Prostate gland (tissue), 2 donors: Measurements from ENCODE around the gene GNAZ.

ENCODE experiments used
- POLR2A ChIP-seq: fragments of 450-650 bp; IDR thresholded peaks from one replicate; pipeline ENCODE4 v1.6.1; 2016; ENCODE audit warnings: antibody characterized with exemption, mild to moderate bottlenecking
- POLR2AphosphoS5 ChIP-seq: sonication (generic); formaldehyde crosslinking; IDR thresholded peaks from one replicate; pipeline ENCODE4 v1.6.1; 2017; ENCODE audit warnings: antibody characterized with exemption
- TF ChIP-seq, protein P1 (sequence below), 4 experiments: fragments of 200-600 bp in 2 of 4; fragments of 450-650 bp in 2 of 4; sonication (generic) in 2 of 4; IDR thresholded peaks; 1 replicate in 3 of 4; 2 replicates in 1 of 4; pipeline ENCODE4 v1.5.1; 2016 to 2019; ENCODE audit warnings: antibody characterized with exemption in 4 of 4, mild to moderate bottlenecking in 2 of 4, moderate library complexity in 2 of 4

DNA sequence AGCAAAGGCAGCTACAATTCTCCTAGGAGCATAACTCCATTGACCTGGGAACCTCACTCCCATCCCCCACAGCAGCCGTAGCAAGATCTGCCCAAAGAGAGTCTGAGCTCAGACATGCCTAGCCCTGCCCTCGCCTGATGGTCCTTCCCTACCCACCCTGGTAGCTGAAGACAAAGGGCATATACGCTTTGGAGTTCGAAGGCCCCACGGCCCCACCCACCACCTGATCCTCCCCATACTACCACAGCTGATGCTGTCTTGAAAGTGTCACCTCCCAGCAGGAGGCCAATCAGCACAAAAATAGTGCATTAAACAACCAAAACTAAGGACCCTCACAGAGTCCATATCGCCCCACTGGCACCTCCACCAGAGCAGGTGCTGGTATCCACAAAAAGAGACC, 22.6 kb upstream of the GNAZ start:
- TF ChIP-seq POLR2A (no peak), POLR2AphosphoS5 (no peak)
- TF ChIP-seq, protein P1, sequence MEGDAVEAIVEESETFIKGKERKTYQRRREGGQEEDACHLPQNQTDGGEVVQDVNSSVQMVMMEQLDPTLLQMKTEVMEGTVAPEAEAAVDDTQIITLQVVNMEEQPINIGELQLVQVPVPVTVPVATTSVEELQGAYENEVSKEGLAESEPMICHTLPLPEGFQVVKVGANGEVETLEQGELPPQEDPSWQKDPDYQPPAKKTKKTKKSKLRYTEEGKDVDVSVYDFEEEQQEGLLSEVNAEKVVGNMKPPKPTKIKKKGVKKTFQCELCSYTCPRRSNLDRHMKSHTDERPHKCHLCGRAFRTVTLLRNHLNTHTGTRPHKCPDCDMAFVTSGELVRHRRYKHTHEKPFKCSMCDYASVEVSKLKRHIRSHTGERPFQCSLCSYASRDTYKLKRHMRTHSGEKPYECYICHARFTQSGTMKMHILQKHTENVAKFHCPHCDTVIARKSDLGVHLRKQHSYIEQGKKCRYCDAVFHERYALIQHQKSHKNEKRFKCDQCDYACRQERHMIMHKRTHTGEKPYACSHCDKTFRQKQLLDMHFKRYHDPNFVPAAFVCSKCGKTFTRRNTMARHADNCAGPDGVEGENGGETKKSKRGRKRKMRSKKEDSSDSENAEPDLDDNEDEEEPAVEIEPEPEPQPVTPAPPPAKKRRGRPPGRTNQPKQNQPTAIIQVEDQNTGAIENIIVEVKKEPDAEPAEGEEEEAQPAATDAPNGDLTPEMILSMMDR (IDR thresholded peaks at IDR 0.05): no peak
